Adrenal gland (tissue), 12 donors: ENCODE data around the gene COQ8B. TPM values are rescaled to one million over a fixed set of nuclear protein-coding genes. Genes with fewer than 3 reads are reported as not detected.
A peak's percentile ranks its signal among the peaks of the same experiment; 100 is the strongest.

Experiments
- DNase-seq, 7 donors: peaks; one replicate each; pipeline ENCODE4 v3.0.0-alpha.2; 2019 to 2020
- H3K27ac ChIP-seq, 5 donors: fragments of 200-600 bp; sonication (generic) in 4 of 5; 1 replicate in 3 of 5; 2 replicates in 2 of 5; pipeline versions ENCODE4 v1.5.1 to v1.8.0; 2016 to 2020; ENCODE audit warnings: mild to moderate bottlenecking in 1 of 5
- H3K27me3 ChIP-seq: fragments of 200-600 bp; 2 replicates; pipeline ENCODE4 v1.8.0; 2021
- H3K36me3 ChIP-seq, 2 donors: fragments of 200-600 bp; replicated peaks in 1 of 2; 1 replicate in 1 of 2; 2 replicates in 1 of 2; pipeline versions ENCODE4 v1.5.1 to v1.8.0; 2018 to 2022
- H3K4me1 ChIP-seq, 2 donors: fragments of 200-600 bp; replicated peaks in 1 of 2; 1 replicate in 1 of 2; 2 replicates in 1 of 2; pipeline versions ENCODE4 v1.5.1 to v1.8.0; 2018 to 2021
- H3K4me3 ChIP-seq, 4 donors: fragments of 200-600 bp; sonication (generic) in 3 of 4; one replicate each; pipeline ENCODE4 v1.5.1; 2016 to 2018
- H3K9me3 ChIP-seq, 3 donors: fragments of 200-600 bp; sonication (generic) in 1 of 3; replicated peaks in 1 of 3; 1 replicate in 2 of 3; 2 replicates in 1 of 3; pipeline versions ENCODE4 v1.5.1 to v1.8.0; 2016 to 2021
- POLR2A ChIP-seq, 2 donors: fragments of 450-650 bp; IDR thresholded peaks; one replicate each; pipeline ENCODE4 v1.6.1; 2017; ENCODE audit warnings: antibody characterized with exemption in 2 of 2, mild to moderate bottlenecking in 2 of 2, moderate library complexity in 1 of 2
- WGBS, 4 donors: extraction: QIAGEN DNeasy Blood & Tissue Kit in 2 of 4; methylation state at CpG; one replicate each; pipeline versions ENCODE4 v1.1.5 to v1.1.7; 2013 to 2017; 5-methylcytosine and 5-hydroxymethylcytosine counted together
- intact Hi-C, 2 donors: fragments of 100-400 bp; cut with DNase I; formaldehyde crosslinking; loops; one replicate each; pipeline versions ENCODE4 v1.14.1 to v1.15.0; 2022 to 2023
- polyA plus RNA-seq, 3 donors: library from polyadenylated mRNA; stranded (reverse); fragments of 200-250 nt in 2 of 3; fragments of 350-450 nt in 1 of 3; fragmentation: Illumina TruSeq in 1 of 3; extraction: RNeasy Lipid Tissue Mini Kit (QIAGEN cat#74804) in 1 of 3; gene quantifications; one replicate each; pipeline ENCODE4 v1.2.3, GENCODE V29; 2013 to 2014
- total RNA-seq, 9 donors: library from RNA; depleted of rRNA in 4 of 9; stranded (reverse); fragments of >200 nt in 4 of 9; fragments of 120-200 nt in 1 of 9; fragmentation: NEBNext Ultra II Directional in 1 of 9; extraction: Animal tissue kit (Norgen Biotek cat#: 25700) in 1 of 9; gene quantifications; one replicate each; pipeline versions ENCODE4 v1.1.0 to v1.2.4, GENCODE V29; 2013 to 2023
- TF ChIP-seq, protein P1 (sequence below), 6 experiments: fragments of 450-650 bp in 4 of 6; fragments of 200-600 bp in 2 of 6; sonication (generic) in 1 of 6; IDR thresholded peaks; 1 replicate in 5 of 6; 2 replicates in 1 of 6; pipeline versions ENCODE4 v1.5.1 to v1.8.0; 2016 to 2021; ENCODE audit warnings: antibody characterized with exemption in 6 of 6, mild to moderate bottlenecking in 2 of 6, moderate library complexity in 1 of 6
- donor health status: healthy with polysubstance abuse.
- donor health status: Bipolar disorder and iron deficiency.
- donor health status: DM: yes; HTN: yes; CAD: no.
- donor health status: DM: no; HTN: no; CAD: no.
- donor health status: DM: no; HTN: no; CAD: no.
- donor health status: DM: yes; HTN: yes; CAD: no.

Gene COQ8B
- total and polyA plus RNA-seq, 12 donors, result 13.7 to 80.4 (median 48.9) TPM

DNA sequence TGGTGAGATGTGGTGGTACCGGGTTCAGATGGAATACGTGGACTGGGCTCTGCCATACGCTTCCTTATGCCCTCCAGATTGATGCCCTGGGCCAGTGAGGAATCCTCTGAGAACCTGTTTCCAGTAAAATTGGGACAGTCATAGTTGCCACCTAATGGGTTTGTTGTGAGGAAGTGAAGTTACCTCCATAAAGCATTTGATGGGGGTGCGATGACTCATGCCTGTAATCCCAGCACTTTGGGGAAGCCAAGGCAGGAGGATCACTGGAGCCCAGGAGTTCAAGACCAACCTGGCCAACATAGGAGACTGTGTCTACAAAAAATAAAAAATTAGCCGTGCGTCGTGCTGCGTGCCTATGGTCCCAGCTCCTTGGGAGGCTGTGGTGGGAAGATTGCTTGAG, 39.1 kb upstream of the COQ8B start:
- no peak overlapping the region for H3K4me3 ChIP-seq
- DNase-seq, result no peak
- peak overlapping the region in 1 of 5 donors; percentile 39 for H3K27ac ChIP-seq
- peaks cover 23 to 46% of the 10 kb centered on the region in 2 donors for H3K4me1 ChIP-seq
- TF ChIP-seq, protein P1, sequence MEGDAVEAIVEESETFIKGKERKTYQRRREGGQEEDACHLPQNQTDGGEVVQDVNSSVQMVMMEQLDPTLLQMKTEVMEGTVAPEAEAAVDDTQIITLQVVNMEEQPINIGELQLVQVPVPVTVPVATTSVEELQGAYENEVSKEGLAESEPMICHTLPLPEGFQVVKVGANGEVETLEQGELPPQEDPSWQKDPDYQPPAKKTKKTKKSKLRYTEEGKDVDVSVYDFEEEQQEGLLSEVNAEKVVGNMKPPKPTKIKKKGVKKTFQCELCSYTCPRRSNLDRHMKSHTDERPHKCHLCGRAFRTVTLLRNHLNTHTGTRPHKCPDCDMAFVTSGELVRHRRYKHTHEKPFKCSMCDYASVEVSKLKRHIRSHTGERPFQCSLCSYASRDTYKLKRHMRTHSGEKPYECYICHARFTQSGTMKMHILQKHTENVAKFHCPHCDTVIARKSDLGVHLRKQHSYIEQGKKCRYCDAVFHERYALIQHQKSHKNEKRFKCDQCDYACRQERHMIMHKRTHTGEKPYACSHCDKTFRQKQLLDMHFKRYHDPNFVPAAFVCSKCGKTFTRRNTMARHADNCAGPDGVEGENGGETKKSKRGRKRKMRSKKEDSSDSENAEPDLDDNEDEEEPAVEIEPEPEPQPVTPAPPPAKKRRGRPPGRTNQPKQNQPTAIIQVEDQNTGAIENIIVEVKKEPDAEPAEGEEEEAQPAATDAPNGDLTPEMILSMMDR (IDR thresholded peaks at IDR 0.05), result no peak
- no peak for TF ChIP-seq POLR2A (IDR thresholded peaks at IDR 0.05)
- intact Hi-C loops, result no loop called here
- no peaks in the 10 kb centered on the region for H3K9me3 ChIP-seq
- no peaks in the 10 kb centered on the region for H3K27me3 ChIP-seq
- H3K36me3 ChIP-seq, result peaks cover 0 to 35% of the 10 kb centered on the region in 2 donors
- WGBS, 4 donors, result 91 to 98% (median 96%) methylated on average over 6 to 8 of the region's 8 CpGs

DNA sequence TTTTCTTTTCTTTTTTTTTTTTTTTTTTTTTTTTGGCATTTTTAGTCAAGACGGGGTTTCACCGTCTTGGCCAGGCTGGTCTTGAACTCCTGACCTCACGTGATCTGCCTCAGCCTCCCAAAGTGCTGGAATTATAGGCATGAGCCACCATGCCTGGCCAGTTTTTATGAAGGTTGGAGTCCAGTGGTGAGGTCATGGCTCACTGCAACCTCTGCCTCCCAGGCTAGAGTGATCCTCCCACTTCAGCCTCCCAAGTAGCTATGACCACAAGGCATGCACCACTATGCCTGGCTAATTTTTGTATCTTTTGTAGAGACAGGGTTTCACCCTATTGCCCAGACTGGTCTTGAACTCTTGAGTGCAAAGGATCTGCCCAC, 38.5 kb upstream of the COQ8B start:
- TF ChIP-seq, protein P1 (IDR thresholded peaks at IDR 0.05), result no peak
- TF ChIP-seq POLR2A (IDR thresholded peaks at IDR 0.05), result no peak
- Histone ChIP-seq H3K27me3 (no peaks in the 10 kb centered on the region), H3K36me3 (peaks cover 0 to 29% of the 10 kb centered on the region in 2 donors), H3K27ac (peak overlapping the region in 3 of 5 donors; percentile 39 to 73 (median 54)), H3K4me1 (peaks cover 23 to 46% of the 10 kb centered on the region in 2 donors), H3K9me3 (no peaks in the 10 kb centered on the region), H3K4me3 (no peak overlapping the region)
- 57 to 74% (median 68%) methylated on average over 3 of the region's 3 CpGs for WGBS, 4 donors
- DNase-seq, result no peak
- intact Hi-C loops, result no loop called here

DNA sequence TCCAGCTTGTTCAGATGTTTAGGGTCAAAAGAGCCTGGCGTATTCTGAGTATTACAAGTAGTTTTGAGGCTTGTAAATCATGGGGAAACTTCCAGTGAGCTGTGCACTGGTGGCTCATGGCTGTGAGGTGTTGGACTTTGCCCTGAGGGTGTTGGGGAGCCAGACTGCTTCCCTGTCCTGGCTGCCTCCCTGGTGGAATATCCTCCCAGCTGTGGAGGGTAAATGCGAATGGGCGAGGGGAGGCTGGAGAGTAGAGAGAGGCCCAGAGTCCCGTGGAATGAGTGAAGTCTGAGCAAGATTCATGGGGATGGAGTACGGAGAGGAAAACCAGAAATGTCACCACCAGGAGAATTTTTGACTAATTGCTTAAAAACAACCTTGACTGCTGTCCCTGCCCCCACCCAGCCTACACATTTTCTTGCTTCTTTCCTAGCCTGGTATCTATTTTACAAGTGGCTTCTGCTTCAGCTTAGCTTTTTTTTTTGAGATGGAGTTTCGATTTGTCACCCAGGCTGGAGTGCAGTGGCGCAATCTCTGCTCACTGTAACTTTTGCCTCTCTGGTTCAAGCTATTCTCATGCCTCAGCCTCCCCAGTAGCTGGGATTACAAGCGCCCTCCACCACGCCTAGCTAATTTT, 38.0 kb upstream of the COQ8B start:
- Histone ChIP-seq H3K9me3 (no peaks in the 10 kb centered on the region), H3K4me1 (peaks cover 26 to 49% of the 10 kb centered on the region in 2 donors), H3K4me3 (peak overlapping the region in 1 of 4 donors; percentile 1), H3K27me3 (no peaks in the 10 kb centered on the region), H3K36me3 (peaks cover 0 to 24% of the 10 kb centered on the region in 2 donors), H3K27ac (peak overlapping the region in 4 of 5 donors; percentile 54 to 75 (median 72))
- intact Hi-C loops, result no loop called here
- TF ChIP-seq, protein P1 (IDR thresholded peaks at IDR 0.05), result no peak
- TF ChIP-seq POLR2A (IDR thresholded peaks at IDR 0.05), result no peak
- WGBS, 4 donors, result 42 to 54% (median 47%) methylated on average over 9 of the region's 9 CpGs
- DNase-seq, result peak in 6 of 7 donors; percentile 45 to 76 (median 57)

DNA sequence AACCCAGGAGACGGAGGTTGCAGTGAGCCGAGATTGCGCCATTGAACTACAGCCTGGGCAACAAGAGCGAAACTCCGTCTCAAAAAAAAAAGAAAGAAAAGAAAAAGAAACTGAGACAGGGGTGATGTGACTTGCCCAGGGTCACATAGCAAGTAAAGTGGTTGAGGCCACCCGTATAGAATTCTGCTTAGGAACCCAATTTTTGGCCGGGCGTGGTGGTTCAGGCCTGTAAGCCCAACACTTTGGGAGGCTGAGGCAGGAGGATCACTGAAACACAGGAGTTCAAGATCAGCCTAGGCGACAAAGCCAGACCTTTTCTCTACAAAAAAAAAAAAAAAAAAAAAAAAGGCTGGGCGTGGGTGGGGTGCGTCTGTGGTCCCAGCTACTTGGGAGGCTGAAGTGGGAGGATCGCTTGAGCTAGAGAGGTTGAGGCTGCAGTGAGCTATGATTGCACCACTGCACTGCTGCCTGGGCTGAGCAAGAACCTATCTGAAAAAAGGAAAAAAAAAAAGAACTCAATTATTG, 35.6 kb upstream of the COQ8B start:
- intact Hi-C loops, result no loop called here
- no peak for DNase-seq
- WGBS, 4 donors, result 67 to 85% (median 78%) methylated on average over 12 of the region's 12 CpGs
- no peaks in the 10 kb centered on the region for H3K9me3 ChIP-seq
- no peaks in the 10 kb centered on the region for H3K27me3 ChIP-seq
- peaks cover 0 to 1% of the 10 kb centered on the region in 2 donors for H3K36me3 ChIP-seq
- H3K4me1 ChIP-seq, result peaks cover 42 to 57% of the 10 kb centered on the region in 2 donors
- H3K4me3 ChIP-seq, result peak overlapping the region in 2 of 4 donors; percentile 36 to 80
- H3K27ac ChIP-seq, result peak overlapping the region in 3 of 5 donors; percentile 87 to 97 (median 95)
- no peak for TF ChIP-seq POLR2A (IDR thresholded peaks at IDR 0.05)
- TF ChIP-seq, protein P1 (IDR thresholded peaks at IDR 0.05), result no peak
